ENCODE measurements around the gene SMIM20.

GRCh38 chr4:25881193-25881592 is 32.8 kb upstream of the SMIM20 start:
- TF ChIP-seq POLR2A (IDR thresholded peaks at IDR 0.05) (no peak), CTCF (IDR thresholded peaks at IDR 0.05 in 8 of 11, conservative IDR thresholded peaks at IDR 0.05 in 3 of 11) (no peak)

Measured in spleen (tissue), 7 donors.